ENCODE data around the gene SLC22A17.

DNA sequence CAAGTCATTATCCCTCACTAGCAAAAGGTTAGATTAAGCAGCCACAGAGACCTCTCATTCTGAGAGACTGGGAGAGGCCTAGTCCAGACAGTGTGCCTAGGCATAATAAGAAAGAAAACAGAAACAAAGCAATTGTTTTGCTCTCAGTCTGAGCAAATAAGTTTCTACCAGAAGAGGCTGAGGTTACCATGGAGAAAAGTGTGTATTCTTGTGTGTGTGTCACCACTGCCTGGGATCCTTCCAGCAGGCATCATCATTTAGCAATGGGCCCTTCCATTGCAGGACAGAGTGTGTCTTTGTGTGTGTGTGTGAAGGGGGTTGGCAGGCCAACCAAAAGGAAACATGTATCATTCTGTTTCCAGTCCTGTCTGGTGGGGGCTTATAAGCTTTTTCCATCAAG is 8.6 kb upstream of the SLC22A17 start:
- TF ChIP-seq, protein P1, sequence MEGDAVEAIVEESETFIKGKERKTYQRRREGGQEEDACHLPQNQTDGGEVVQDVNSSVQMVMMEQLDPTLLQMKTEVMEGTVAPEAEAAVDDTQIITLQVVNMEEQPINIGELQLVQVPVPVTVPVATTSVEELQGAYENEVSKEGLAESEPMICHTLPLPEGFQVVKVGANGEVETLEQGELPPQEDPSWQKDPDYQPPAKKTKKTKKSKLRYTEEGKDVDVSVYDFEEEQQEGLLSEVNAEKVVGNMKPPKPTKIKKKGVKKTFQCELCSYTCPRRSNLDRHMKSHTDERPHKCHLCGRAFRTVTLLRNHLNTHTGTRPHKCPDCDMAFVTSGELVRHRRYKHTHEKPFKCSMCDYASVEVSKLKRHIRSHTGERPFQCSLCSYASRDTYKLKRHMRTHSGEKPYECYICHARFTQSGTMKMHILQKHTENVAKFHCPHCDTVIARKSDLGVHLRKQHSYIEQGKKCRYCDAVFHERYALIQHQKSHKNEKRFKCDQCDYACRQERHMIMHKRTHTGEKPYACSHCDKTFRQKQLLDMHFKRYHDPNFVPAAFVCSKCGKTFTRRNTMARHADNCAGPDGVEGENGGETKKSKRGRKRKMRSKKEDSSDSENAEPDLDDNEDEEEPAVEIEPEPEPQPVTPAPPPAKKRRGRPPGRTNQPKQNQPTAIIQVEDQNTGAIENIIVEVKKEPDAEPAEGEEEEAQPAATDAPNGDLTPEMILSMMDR (IDR thresholded peaks at IDR 0.05; ENCODE audit: low read depth, low read length, poor library complexity, severe bottlenecking), result no peak
- no peak for TF ChIP-seq EZH2phosphoT487 (IDR thresholded peaks at IDR 0.05; ENCODE audit: borderline replicate concordance, low read length)
